Neural cell (in vitro differentiated cells): ENCODE data around the gene PRR16.

Experiments used
- EP300 ChIP-seq: fragments of 450-650 bp; conservative IDR thresholded peaks from 2 replicates; pipeline ENCODE4 v1.6.1; 2014; ENCODE audit warnings: antibody characterized with exemption, mild to moderate bottlenecking, moderate library complexity; ENCODE audit not compliant: poor library complexity, severe bottlenecking
- EZH2 ChIP-seq: fragments of 200-600, 300-800 bp; shearing (Covaris generic), sonication (generic); IDR thresholded peaks from 2 replicates; pipeline ENCODE4 v1.6.1; 2014; ENCODE audit warnings: antibody characterized with exemption, low read length, borderline replicate concordance, mild to moderate bottlenecking; ENCODE audit not compliant: insufficient read depth, poor library complexity, severe bottlenecking
- POLR2AphosphoS5 ChIP-seq: IDR thresholded peaks from 2 replicates; pipeline ENCODE4 v1.6.1; 2012
- RAD21 ChIP-seq: fragments of 450-650 bp; conservative IDR thresholded peaks from 2 replicates; pipeline ENCODE4 v1.6.1; 2014; ENCODE audit warnings: antibody characterized with exemption, mild to moderate bottlenecking, moderate library complexity
- SMC3 ChIP-seq: fragments of 450-650 bp; conservative IDR thresholded peaks from 2 replicates; pipeline ENCODE4 v1.6.1; 2014; ENCODE audit warnings: antibody characterized with exemption, mild to moderate bottlenecking, moderate library complexity; ENCODE audit not compliant: poor library complexity
- TAF1 ChIP-seq: IDR thresholded peaks from 2 replicates; pipeline ENCODE4 v1.6.1; 2012; ENCODE audit warnings: low read depth
- TF ChIP-seq, protein P1 (sequence below): fragments of 450-650 bp; IDR thresholded peaks from 2 replicates; pipeline ENCODE4 v1.5.1; 2014; ENCODE audit warnings: antibody characterized with exemption, mild to moderate bottlenecking, moderate library complexity; ENCODE audit not compliant: poor library complexity, severe bottlenecking
- TF ChIP-seq, protein P2 (sequence below): IDR thresholded peaks from 2 replicates; pipeline ENCODE4 v1.6.1; 2012; ENCODE audit warnings: borderline replicate concordance

DNA sequence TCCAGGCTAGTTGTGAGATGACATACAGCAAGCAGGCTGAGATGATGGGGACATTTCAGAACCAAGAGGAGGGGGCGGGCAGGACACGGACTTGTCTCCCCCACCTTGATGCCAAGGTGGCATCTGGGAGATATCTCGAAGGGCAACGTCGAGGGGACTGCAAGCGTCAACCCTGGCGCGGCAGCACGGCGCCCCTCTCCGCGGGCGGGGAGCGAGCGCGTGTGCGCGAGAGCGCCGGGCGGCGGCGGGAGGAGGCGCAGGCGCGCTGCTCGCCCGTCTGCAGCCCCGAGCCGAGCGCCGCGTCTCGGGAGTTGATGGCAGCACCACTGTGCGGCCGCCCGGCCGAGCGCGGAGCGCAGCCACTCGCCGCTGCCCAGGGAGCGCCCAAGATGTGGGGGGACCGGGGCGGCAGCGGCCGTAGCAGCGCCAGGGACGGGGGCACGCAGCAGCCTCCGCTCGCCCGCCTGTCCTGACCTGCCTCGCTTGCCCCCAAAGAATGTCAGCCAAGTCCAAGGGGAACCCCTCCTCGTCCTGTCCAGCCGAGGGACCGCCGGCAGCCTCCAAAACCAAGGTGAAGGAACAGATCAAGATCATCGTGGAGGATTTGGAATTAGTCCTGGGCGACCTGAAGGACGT, at the start of gene PRR16:
- TF ChIP-seq, protein P1, sequence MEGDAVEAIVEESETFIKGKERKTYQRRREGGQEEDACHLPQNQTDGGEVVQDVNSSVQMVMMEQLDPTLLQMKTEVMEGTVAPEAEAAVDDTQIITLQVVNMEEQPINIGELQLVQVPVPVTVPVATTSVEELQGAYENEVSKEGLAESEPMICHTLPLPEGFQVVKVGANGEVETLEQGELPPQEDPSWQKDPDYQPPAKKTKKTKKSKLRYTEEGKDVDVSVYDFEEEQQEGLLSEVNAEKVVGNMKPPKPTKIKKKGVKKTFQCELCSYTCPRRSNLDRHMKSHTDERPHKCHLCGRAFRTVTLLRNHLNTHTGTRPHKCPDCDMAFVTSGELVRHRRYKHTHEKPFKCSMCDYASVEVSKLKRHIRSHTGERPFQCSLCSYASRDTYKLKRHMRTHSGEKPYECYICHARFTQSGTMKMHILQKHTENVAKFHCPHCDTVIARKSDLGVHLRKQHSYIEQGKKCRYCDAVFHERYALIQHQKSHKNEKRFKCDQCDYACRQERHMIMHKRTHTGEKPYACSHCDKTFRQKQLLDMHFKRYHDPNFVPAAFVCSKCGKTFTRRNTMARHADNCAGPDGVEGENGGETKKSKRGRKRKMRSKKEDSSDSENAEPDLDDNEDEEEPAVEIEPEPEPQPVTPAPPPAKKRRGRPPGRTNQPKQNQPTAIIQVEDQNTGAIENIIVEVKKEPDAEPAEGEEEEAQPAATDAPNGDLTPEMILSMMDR, result peak; percentile 73
- TF ChIP-seq TAF1 (no peak), RAD21 (peak; percentile 67), EP300 (no peak), POLR2AphosphoS5 (no peak), EZH2 (no peak), SMC3 (peak; percentile 69)
- TF ChIP-seq, protein P2, sequence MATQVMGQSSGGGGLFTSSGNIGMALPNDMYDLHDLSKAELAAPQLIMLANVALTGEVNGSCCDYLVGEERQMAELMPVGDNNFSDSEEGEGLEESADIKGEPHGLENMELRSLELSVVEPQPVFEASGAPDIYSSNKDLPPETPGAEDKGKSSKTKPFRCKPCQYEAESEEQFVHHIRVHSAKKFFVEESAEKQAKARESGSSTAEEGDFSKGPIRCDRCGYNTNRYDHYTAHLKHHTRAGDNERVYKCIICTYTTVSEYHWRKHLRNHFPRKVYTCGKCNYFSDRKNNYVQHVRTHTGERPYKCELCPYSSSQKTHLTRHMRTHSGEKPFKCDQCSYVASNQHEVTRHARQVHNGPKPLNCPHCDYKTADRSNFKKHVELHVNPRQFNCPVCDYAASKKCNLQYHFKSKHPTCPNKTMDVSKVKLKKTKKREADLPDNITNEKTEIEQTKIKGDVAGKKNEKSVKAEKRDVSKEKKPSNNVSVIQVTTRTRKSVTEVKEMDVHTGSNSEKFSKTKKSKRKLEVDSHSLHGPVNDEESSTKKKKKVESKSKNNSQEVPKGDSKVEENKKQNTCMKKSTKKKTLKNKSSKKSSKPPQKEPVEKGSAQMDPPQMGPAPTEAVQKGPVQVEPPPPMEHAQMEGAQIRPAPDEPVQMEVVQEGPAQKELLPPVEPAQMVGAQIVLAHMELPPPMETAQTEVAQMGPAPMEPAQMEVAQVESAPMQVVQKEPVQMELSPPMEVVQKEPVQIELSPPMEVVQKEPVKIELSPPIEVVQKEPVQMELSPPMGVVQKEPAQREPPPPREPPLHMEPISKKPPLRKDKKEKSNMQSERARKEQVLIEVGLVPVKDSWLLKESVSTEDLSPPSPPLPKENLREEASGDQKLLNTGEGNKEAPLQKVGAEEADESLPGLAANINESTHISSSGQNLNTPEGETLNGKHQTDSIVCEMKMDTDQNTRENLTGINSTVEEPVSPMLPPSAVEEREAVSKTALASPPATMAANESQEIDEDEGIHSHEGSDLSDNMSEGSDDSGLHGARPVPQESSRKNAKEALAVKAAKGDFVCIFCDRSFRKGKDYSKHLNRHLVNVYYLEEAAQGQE, result no peak
